ENCODE results near the gene TLCD3B. TPM values are rescaled to one million over a fixed set of nuclear protein-coding genes. Genes with fewer than 3 reads are reported as not detected.

TLCD3B gene
- total and polyA plus RNA-seq, 12 donors, result 0.11 to 10.6 (median 0.72) TPM; not detected in 3

- Histone ChIP-seq H3K4me1 (replicated peaks in 1 of 2) (peaks cover 41 to 50% of the 10 kb centered on the region in 2 donors), H3K36me3 (replicated peaks in 1 of 2) (peaks cover 0 to 45% of the 10 kb centered on the region in 2 donors), H3K9me3 (replicated peaks in 1 of 3) (no peaks in the 10 kb centered on the region), H3K27me3 (no peaks in the 10 kb centered on the region), H3K4me3 (peak overlapping the region; percentile 41 to 96 (median 88)), H3K27ac (peak overlapping the region; percentile 76 to 100 (median 99))
- peak in 6 of 7 donors; percentile 45 to 79 (median 74) for DNase-seq
- intact Hi-C loops (cut with DNase I), result no loop called here
- no peak for TF ChIP-seq POLR2A (IDR thresholded peaks at IDR 0.05)
- TF ChIP-seq, protein P1, sequence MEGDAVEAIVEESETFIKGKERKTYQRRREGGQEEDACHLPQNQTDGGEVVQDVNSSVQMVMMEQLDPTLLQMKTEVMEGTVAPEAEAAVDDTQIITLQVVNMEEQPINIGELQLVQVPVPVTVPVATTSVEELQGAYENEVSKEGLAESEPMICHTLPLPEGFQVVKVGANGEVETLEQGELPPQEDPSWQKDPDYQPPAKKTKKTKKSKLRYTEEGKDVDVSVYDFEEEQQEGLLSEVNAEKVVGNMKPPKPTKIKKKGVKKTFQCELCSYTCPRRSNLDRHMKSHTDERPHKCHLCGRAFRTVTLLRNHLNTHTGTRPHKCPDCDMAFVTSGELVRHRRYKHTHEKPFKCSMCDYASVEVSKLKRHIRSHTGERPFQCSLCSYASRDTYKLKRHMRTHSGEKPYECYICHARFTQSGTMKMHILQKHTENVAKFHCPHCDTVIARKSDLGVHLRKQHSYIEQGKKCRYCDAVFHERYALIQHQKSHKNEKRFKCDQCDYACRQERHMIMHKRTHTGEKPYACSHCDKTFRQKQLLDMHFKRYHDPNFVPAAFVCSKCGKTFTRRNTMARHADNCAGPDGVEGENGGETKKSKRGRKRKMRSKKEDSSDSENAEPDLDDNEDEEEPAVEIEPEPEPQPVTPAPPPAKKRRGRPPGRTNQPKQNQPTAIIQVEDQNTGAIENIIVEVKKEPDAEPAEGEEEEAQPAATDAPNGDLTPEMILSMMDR (IDR thresholded peaks at IDR 0.05), result peak in 1 of 6 experiments; percentile 6
- 1% methylated on average over 20 to 44 of the region's 44 CpGs for WGBS, 4 donors
Observed at GRCh38 chr16:30065943-30066760, 35.1 kb upstream of the TLCD3B start.

DNA sequence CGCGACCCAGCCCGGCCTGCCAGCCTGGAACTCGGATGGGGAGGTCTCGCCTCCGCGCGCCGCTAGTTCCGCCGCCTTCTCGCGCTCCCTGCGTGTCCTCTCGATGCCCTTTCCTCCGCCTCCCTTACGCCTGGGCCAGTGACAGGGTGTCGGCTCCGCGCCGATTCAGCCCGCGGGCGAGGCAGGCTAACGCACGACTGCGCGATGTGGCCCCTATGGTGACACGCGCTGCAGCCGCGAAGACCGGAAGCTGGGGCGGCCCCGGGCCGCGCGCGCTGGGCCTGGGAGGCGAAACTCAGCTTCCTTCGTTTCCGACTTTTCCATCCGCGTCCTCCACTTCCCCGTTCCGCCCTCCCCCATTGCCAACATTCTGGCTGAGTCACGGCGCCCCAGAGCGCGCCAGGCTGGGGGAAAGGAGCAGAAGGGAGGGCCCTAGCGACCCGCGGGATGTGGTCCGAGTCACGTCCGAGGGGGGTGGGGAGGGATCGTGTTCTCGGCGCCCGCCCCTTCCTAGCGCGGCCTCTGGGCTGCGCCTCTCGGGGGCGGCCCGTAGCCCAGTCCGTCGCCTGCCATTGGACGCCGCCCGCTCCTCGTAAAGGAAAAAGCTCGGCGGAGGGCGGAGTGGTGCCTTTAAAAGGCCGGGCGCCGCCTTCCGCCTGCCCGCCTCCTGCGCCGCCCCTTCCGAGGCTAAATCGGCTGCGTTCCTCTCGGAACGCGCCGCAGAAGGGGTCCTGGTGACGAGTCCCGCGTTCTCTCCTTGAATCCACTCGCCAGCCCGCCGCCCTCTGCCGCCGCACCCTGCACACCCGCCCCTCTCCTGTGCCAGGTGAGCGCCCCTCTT lies 34.3 kb upstream of the TLCD3B start, which contains the start of gene ALDOA:
Gene ALDOA (plus strand): TSS at position 659 of the 841 bp plus-strand sequence. CDS start 1,138 bp downstream, outside the sequence.
- Histone ChIP-seq H3K27me3 (no peaks in the 10 kb centered on the region), H3K9me3 (replicated peaks in 1 of 3) (no peaks in the 10 kb centered on the region), H3K4me1 (replicated peaks in 1 of 2) (peaks cover 41 to 48% of the 10 kb centered on the region in 2 donors), H3K4me3 (peak within 1 kb of the TSS; percentile 45 to 96 (median 88)), H3K36me3 (replicated peaks in 1 of 2) (peaks cover 0 to 36% of the 10 kb centered on the region in 2 donors), H3K27ac (peak within 1 kb of the TSS; percentile 92 to 100 (median 99))
- intact Hi-C loops (cut with DNase I), result no loop called here
- WGBS, 4 donors, result 0 to 1% (median 0%) methylated on average over 6 to 99 of the region's 99 CpGs
- DNase-seq, result peak; percentile 98 to 99 (median 99)
- peak; percentile 99 for TF ChIP-seq POLR2A (IDR thresholded peaks at IDR 0.05)
- TF ChIP-seq, protein P1 (IDR thresholded peaks at IDR 0.05), result peak in 1 of 6 experiments; percentile 29

- peaks cover 37 to 41% of the 10 kb centered on the region in 2 donors for H3K4me1 ChIP-seq (replicated peaks in 1 of 2)
- H3K9me3 ChIP-seq (replicated peaks in 1 of 3), result no peaks in the 10 kb centered on the region
- peaks cover 0 to 30% of the 10 kb centered on the region in 2 donors for H3K36me3 ChIP-seq (replicated peaks in 1 of 2)
- intact Hi-C loops (cut with DNase I), result no loop called here
- WGBS, 4 donors, result 0 to 1% (median 0%) methylated on average over 5 to 25 of the region's 25 CpGs
- no peaks in the 10 kb centered on the region for H3K27me3 ChIP-seq
- peak overlapping the region; percentile 92 to 100 (median 99) for H3K27ac ChIP-seq
- TF ChIP-seq, protein P1 (IDR thresholded peaks at IDR 0.05), result no peak
- TF ChIP-seq POLR2A (IDR thresholded peaks at IDR 0.05), result peak in 1 of 2 donors; percentile 80
- no peak for DNase-seq
- peak overlapping the region; percentile 37 to 96 (median 66) for H3K4me3 ChIP-seq
Observed at GRCh38 chr16:30064729-30065101, 33.6 kb upstream of the TLCD3B start.
